ENCODE results near the gene PIAS3.
A peak's percentile ranks its signal among the peaks of the same experiment; 100 is the strongest.

The PIAS3 gene

GRCh38 chr1:145887631-145888030 lies 28.8 kb upstream of the PIAS3 start:
- Histone ChIP-seq H3K27ac (no peak overlapping the region), H3K36me3 (ENCODE audit: insufficient read depth) (no peaks in the 10 kb centered on the region), H3K4me2 (no peak overlapping the region), H3K4me1 (ENCODE audit: low read depth, poor library complexity, severe bottlenecking) (peaks cover 20% of the 10 kb centered on the region), H4K20me1 (ENCODE audit: insufficient read depth) (no peaks in the 10 kb centered on the region), H3K27me3 (ENCODE audit: insufficient read depth, low read depth) (peaks cover 25% of the 10 kb centered on the region), H3K79me2 (ENCODE audit: insufficient read depth, low read depth) (no peaks in the 10 kb centered on the region), H3K4me3 (IDR thresholded peaks at IDR 0.05; ENCODE audit: insufficient read depth, low read depth, low read length) (no peak overlapping the region), H3K9ac (no peak overlapping the region), H2AFZ (ENCODE audit: low read depth) (no peak overlapping the region)
- TF ChIP-seq, protein P1, sequence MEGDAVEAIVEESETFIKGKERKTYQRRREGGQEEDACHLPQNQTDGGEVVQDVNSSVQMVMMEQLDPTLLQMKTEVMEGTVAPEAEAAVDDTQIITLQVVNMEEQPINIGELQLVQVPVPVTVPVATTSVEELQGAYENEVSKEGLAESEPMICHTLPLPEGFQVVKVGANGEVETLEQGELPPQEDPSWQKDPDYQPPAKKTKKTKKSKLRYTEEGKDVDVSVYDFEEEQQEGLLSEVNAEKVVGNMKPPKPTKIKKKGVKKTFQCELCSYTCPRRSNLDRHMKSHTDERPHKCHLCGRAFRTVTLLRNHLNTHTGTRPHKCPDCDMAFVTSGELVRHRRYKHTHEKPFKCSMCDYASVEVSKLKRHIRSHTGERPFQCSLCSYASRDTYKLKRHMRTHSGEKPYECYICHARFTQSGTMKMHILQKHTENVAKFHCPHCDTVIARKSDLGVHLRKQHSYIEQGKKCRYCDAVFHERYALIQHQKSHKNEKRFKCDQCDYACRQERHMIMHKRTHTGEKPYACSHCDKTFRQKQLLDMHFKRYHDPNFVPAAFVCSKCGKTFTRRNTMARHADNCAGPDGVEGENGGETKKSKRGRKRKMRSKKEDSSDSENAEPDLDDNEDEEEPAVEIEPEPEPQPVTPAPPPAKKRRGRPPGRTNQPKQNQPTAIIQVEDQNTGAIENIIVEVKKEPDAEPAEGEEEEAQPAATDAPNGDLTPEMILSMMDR (conservative IDR thresholded peaks at IDR 0.05; ENCODE audit: low read depth, low read length): no peak

DNA sequence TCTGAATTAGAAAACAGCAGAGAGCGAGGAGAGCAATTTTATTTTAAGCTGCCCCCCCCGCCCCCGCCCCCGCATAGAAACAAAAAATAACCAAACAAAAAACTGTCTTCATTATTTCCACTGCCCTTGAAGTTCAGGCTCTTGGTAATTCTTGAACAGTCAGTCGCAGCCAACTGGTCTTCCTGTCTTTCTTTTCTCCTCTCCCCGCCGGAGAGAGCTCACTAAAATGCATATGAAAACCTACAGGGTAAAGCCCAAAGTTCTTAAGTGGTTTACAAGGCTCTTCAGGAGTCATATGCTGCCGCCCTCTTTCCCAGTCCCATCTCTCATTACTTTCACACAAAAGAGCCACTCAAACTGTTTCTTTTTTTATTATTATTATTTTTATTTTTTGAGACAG lies 27.9 kb upstream of the PIAS3 start:
- TF ChIP-seq, protein P1 (conservative IDR thresholded peaks at IDR 0.05; ENCODE audit: low read depth, low read length): no peak
- Histone ChIP-seq H3K9ac (no peak overlapping the region), H3K4me3 (IDR thresholded peaks at IDR 0.05; ENCODE audit: insufficient read depth, low read depth, low read length) (no peak overlapping the region), H2AFZ (ENCODE audit: low read depth) (no peak overlapping the region), H4K20me1 (ENCODE audit: insufficient read depth) (no peaks in the 10 kb centered on the region), H3K27ac (no peak overlapping the region), H3K36me3 (ENCODE audit: insufficient read depth) (no peaks in the 10 kb centered on the region), H3K27me3 (ENCODE audit: insufficient read depth, low read depth) (peaks cover 25% of the 10 kb centered on the region), H3K79me2 (ENCODE audit: insufficient read depth, low read depth) (no peaks in the 10 kb centered on the region), H3K4me1 (ENCODE audit: low read depth, poor library complexity, severe bottlenecking) (peaks cover 15% of the 10 kb centered on the region), H3K4me2 (no peak overlapping the region; the same call in 1 of the 2 replicates)

- Histone ChIP-seq H3K4me1 (ENCODE audit: low read depth, poor library complexity, severe bottlenecking) (peaks cover 11% of the 10 kb centered on the region), H3K27ac (no peak overlapping the region), H3K4me2 (peak overlapping the region; percentile 79), H2AFZ (ENCODE audit: low read depth) (peak overlapping the region; percentile 95), H3K4me3 (IDR thresholded peaks at IDR 0.05; ENCODE audit: insufficient read depth, low read depth, low read length) (peak overlapping the region; percentile 96), H3K9ac (no peak overlapping the region), H4K20me1 (ENCODE audit: insufficient read depth) (no peaks in the 10 kb centered on the region), H3K36me3 (ENCODE audit: insufficient read depth) (no peaks in the 10 kb centered on the region), H3K27me3 (ENCODE audit: insufficient read depth, low read depth) (peaks cover 25% of the 10 kb centered on the region), H3K79me2 (ENCODE audit: insufficient read depth, low read depth) (no peaks in the 10 kb centered on the region)
- TF ChIP-seq, protein P1 (conservative IDR thresholded peaks at IDR 0.05; ENCODE audit: low read depth, low read length): no peak
Observed at GRCh38 chr1:145886390-145886789, 27.5 kb upstream of the PIAS3 start.

DNA sequence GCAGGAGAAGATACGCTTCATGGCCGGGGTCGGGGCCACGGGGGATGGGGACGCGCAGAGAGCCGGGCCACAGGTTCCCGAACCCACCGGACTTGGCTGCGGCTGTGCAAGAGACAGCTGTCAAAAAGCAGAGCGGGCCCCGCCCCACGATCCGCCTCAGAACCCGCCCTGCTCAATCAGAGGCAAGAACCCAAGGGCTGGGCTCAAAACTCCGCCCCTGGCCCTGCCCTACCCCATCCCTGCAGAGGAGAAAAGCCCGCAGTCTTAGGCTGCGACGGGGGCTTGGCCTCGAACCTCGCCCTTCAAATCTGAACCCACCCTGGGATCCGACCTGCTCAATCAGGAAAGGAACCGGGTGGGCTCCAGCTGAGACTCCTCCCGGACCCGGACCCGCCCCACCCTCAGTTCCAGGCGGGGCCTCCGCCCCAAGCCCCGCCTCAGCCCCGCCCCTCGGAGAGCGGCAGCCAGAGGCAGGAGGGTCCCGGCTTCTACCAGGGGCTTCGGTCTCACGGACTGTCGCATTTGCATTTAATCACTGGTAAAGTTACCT lies 26.9 kb upstream of the PIAS3 start, which contains the start of gene ANKRD35:
TSS of gene ANKRD35 (minus strand) at position 129 of the 550 bp plus-strand sequence. CDS start at position 21, 108 bp downstream.
- Histone ChIP-seq H3K36me3 (ENCODE audit: insufficient read depth) (no peaks in the 10 kb centered on the region), H3K4me1 (ENCODE audit: low read depth, poor library complexity, severe bottlenecking) (peaks cover 11% of the 10 kb centered on the region)

More for the DNA sequence above, 26.9 kb upstream of the PIAS3 start, which contains the start of gene ANKRD35:
- Histone ChIP-seq H3K79me2 (ENCODE audit: insufficient read depth, low read depth) (no peaks in the 10 kb centered on the region), H3K4me3 (IDR thresholded peaks at IDR 0.05; ENCODE audit: insufficient read depth, low read depth, low read length) (peak within 1 kb of the TSS; percentile 96), H3K27ac (no peak within 1 kb of the TSS), H4K20me1 (ENCODE audit: insufficient read depth) (no peaks in the 10 kb centered on the region), H3K4me2 (peak within 1 kb of the TSS; percentile 79), H3K9ac (no peak within 1 kb of the TSS), H2AFZ (ENCODE audit: low read depth) (peak within 1 kb of the TSS; percentile 95), H3K27me3 (ENCODE audit: insufficient read depth, low read depth) (peaks cover 25% of the 10 kb centered on the region)
- TF ChIP-seq, protein P1 (conservative IDR thresholded peaks at IDR 0.05; ENCODE audit: low read depth, low read length): no peak

Data from KMS-11 (cell line).